Right renal pelvis (tissue), 4 donors: ENCODE results near the gene CD274. TPM values are rescaled to one million over a fixed set of nuclear protein-coding genes. Genes with fewer than 3 reads are reported as not detected.
A peak's percentile ranks its signal among the peaks of the same experiment; 100 is the strongest.
"Not testable (repeated sequence)": the region's sequence is repeated elsewhere in the genome, so short reads cannot be mapped to it uniquely, and the experiment has no call there.

Experiments used
- DNase-seq, 4 donors: peaks; one replicate each; pipeline ENCODE4 v3.0.0-alpha.2; 2013; ENCODE audit warnings: low read depth in 4 of 4, low spot score in 3 of 4, missing footprints in 1 of 4
- polyA plus RNA-seq, 4 donors: library from polyadenylated mRNA; unstranded; fragments of 120-200 nt; gene quantifications; one replicate each; pipeline ENCODE4 v1.2.1, GENCODE V29; 2013; ENCODE audit not compliant: insufficient read length in 4 of 4

The CD274 gene
- polyA plus RNA-seq, 4 donors = 0.35 to 1.5 (median 0.91) TPM

GRCh38 chr9:5437254-5438216 lies 12.8 kb upstream of the CD274 start, which contains the start of gene PLGRKT:
PLGRKT (minus strand) TSS chr9:5437925; CDS start chr9:5431977, 5,948 bp downstream.
- DNase-seq = peak; percentile 78 to 89 (median 85)

DNA sequence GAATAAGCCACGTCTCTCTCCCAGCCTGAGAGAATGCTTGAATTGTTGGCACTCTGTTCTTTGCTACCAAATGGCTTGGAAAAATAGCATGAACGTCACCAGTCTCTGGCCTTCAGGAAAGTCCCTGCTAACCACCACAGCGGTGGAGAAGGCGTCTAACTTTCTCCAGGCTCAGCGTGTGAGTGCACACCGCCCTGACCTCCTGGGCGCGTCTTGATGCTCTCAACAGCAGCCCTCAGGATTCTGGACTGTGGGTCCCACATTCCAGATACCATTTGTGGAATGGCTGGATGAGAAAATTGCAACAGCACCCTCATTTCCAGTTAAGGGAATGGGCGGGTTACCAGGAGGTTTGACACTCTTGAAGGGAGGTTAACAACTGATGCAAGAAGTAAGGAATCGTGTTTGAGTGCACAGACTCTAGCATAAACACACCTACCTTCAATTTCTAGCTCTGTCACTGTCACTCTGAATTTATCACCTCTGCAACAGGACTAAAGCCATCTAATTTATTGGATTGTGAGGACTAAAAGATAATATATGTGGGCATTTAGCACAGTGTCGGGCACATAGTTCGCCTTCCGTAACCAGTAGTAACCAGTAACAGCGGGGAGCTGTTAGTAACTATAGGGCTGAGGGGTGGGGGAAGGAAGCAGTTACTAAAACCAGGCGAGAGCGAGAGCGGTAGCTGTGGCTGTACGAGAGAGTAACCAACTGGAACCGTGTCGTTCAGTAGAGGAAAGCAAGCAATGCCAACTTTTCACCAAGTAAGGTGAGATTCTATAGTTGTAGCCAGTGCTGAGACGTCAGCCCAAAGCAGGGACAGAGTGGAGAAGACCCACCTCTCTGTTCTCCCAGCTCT lies 11.8 kb upstream of the CD274 start:
- no peak for DNase-seq

DNA sequence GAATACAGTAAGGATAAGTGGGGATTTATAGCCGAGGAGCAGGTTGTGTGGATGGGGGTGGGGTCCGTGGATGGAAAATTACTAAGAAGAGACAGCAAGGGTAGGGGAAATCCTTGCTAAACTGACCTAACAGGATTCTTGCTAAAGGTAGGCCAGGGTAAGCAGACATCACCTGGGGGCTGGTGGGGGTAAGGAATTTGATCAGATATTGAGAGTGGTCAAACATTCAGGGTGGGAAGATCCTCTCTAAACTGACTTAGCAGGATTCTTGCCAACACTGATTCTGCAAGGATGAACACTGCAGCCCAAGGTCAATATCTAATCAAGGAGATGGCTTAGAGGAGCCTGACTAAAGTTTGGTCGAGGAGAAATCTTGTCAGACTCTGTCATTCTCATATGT lies 9.9 kb upstream of the CD274 start:
- no peak for DNase-seq

DNA sequence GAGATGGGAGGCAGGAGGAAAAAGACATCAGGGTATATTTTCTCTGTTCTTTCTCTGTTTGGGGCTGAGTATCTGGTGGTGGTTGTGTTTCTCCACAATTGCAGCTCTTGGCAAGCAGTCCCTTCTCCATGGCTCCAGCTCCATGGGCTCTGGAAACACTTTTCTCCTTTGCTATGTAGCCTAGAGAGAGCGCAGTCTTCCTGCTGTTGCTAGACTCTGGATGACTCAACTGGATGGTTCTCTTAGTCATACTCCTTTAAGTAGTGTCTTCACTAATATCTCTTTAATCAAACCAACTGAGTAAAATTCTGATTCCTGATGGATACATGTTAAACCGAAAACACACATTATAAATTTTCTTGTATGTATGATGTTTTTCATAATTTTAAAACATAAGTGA lies 9.3 kb upstream of the CD274 start:
- DNase-seq = no peak

DNA sequence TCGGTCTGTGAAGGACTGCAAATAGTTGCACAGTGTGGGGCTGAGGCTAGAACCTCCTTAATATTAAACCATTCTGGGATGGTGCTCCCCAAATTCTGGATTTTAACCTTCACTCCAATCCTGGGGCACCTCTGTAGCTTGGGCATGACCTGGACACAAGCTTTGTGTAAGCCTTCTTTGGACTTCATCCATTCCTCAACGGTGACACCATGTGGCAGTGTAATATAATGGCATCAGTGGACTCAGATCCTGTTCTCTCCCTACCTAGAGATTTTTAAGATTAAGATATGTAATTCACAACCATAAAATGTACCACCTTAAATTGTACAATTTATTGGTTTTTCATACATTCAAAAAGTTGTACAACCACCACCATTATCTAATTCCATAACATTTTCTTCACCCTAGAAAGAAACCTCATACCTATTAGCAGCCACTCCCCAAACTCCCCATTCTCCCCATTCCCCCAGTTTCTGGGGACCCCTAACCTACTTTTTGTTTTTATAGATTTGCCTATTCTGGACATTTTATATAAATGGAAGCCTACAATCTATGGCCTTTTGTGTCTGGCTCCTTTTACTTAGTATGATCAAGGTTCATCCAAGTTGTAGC lies 7.8 kb upstream of the CD274 start:
- DNase-seq = no peak

DNA sequence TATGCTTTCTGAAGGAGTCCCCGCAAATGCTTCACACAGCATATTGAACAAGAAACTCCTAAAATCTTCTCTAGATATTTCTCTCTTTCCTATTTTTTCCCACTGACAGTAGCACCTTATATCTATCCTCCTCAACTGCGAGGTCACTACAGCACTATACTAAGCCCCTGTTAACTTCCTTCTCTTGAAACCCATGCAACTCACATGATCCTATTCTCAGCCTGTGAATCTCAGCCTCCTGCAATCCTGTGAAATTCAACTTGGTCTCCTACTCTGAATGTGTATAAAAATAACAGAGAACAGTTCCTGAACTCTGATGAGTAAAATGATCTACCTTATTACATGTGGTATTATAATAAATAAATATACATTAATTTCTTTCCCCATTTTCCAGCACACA lies 6.5 kb upstream of the CD274 start:
- no peak for DNase-seq

DNA sequence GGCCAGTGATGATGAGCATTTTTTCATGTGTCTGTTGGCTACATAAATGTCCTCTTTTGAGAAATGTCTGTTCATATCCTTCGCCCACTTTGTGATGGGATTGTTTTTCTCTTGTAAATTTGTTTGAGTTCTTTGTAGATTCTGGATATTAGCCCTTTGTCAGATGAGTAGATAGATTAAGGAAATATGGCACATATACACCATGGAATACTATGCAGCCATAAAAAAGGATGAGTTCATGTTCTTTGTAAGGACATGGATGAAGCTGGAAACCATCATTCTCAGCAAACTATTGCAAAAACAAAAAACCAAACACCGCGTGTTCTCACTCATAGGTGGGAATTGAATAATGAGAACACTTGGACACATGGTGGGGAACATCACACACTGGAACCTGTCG lies 5.2 kb upstream of the CD274 start:
- not testable (repeated sequence) for DNase-seq

GRCh38 chr9:5445886-5446285 lies 4.5 kb upstream of the CD274 start:
- no peak for DNase-seq

DNA sequence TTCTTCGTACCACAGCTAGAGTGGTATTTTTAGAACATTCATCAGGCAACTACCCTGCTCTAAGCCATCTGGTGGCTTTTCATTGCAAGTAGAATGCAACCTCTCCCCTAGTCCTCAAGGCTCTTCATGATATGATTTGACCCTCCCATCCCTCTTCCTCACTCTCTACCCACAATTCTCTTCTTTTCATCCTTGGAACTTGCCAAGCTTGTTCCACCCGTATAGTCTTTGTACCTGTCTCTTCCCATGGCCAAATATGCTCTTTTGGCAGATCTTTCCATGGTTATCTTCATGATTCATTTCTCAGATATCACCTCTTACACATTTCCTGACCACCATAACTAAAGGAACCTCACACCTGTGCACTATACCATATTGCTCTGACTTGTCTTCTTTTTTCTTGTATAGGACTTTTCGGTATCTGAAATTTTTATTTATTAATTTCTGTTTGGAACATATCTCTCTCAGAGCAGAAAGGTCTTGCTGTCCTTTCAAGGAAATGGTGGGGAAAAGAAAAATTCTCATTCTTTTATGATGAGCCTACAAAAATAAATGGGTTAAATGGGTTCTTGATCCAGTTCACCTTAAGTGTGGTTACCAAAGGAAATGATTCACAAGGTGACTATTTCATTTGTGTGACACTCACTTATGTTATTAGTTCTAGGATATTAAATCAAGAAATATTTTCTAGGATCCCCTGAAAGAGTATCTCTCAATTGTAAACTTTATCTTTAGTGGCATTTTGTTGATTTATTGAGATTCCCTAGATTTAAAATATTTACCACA lies 3.7 kb upstream of the CD274 start:
- DNase-seq = no peak

DNA sequence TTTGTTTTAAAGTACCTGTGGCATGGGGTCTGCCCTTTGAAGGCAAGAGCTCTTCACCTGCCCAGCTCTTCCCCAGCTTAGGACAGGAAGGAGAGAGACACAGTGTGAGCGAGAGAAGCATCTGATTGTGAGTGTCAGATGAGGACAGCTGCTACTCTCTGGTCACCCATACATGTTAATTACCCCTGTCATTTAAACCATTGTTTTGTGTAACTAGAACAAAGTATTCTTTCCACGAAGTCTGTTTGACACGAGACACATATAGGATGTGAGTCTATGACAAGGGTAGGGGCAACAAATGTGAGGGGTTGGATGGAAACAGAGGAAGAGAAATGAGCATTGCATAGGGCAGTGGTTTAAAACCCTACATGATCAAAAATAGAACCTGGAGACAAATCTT lies 3.0 kb upstream of the CD274 start:
- DNase-seq = no peak

DNA sequence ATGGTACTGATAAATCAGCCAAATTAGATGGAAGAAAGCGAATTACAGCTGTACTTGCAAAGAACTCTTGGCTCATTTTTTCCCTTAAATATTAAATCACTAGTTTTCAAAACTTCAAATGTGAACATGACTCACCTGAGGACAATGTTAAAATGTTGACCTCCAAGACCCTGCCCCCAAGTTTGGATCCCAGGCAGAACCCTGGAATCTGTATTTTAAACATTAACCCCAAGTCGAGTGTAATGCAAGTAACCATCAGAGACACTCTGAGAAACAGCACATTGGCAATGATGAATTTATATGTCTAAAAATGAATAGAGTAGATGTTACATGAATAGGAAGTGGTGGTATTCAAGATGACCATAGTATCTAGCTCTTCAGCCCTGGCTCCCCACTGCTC lies 2.3 kb upstream of the CD274 start:
- no peak for DNase-seq

GRCh38 chr9:5448461-5449435 lies 1.6 kb upstream of the CD274 start:
- no peak for DNase-seq

DNA sequence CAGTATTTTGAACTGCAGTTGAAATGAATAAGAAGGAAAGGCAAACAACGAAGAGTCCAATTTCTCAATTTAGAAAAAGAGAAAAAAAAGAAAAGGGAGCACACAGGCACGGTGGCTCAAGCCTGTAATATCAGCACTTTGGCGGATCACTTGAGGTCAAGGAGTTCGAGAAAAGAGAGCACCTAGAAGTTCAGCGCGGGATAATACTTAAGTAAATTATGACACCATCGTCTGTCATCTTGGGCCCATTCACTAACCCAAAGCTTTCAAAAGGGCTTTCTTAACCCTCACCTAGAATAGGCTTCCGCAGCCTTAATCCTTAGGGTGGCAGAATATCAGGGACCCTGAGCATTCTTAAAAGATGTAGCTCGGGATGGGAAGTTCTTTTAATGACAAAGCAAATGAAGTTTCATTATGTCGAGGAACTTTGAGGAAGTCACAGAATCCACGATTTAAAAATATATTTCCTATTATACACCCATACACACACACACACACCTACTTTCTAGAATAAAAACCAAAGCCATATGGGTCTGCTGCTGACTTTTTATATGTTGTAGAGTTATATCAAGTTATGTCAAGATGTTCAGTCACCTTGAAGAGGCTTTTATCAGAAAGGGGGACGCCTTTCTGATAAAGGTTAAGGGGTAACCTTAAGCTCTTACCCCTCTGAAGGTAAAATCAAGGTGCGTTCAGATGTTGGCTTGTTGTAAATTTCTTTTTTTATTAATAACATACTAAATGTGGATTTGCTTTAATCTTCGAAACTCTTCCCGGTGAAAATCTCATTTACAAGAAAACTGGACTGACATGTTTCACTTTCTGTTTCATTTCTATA lies 602 bp upstream of the CD274 start:
- DNase-seq = no peak

GRCh38 chr9:5452286-5452609 lies 1.9 kb downstream of the CD274 start:
- no peak for DNase-seq

GRCh38 chr9:5453004-5453403 lies 2.7 kb downstream of the CD274 start:
- no peak for DNase-seq

- no peak for DNase-seq
These were observed 3.3 kb downstream of the CD274 start for GRCh38 chr9:5453673-5454072.

- DNase-seq = no peak
These were observed 4.8 kb downstream of the CD274 start for GRCh38 chr9:5455181-5455580.

GRCh38 chr9:5459289-5459829 lies 9.0 kb downstream of the CD274 start:
- no peak for DNase-seq
